Ureter (tissue), 1 donor: ENCODE results near the gene ZNF625. TPM values are rescaled to one million over a fixed set of nuclear protein-coding genes. Genes with fewer than 3 reads are reported as not detected.

Experiments
- DNase-seq: peaks from one replicate; pipeline ENCODE4 v3.0.0-alpha.2; 2020; ENCODE audit warnings: low spot score
- total RNA-seq: library from RNA; stranded (reverse); gene quantifications from one replicate; pipeline ENCODE4 v1.2.4, GENCODE V29; 2023
- donor health status: DM: yes; HTN: yes; CAD: no.

ZNF625 gene
- total RNA-seq = 13.3 TPM

GRCh38 chr19:12156223-12157058 lies at the start of gene ZNF625:
Gene ZNF625, minus strand, starts transcription at chr19:12156734. Its CDS starts 176 bp downstream, at chr19:12156558.
- peak; percentile 89 for DNase-seq

DNA sequence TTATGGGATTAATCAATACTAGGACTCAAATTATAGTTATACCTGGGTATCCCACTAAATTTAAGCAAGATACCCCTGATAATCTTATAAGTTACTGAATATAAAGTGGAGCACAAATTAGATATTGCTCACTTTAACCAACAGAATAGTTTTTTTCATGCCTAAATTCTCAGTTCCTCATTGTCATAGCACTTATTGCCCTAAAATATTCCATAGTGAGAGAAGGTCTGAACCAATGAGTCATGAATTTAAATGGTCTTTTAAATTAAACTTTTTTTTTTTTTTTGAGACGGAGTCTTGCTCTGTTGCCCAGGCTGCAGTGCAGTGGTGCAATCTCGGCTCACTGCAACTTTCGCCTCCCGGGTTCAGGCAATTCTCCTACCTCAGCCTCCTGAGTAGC lies 48.8 kb upstream of the ZNF625 start:
- DNase-seq = no peak

DNA sequence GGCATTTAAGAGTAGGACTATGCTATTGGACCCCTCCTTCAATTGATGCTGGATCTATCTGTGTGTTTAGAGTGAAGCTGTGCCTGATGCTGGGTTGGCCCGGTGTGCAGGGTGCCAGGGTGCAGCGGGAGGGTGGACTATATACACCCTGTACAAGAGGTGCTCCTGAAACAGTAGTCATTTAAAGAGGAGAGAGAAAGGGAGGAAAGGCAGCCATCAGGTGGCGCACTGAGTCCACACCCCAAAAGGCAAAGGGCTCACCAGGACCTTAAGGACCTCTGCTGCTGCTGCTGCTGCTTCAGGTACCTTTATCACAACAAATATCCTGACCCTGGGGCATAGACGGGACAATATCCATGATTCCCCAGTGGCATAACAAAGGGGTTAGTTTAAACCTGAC lies 45.7 kb upstream of the ZNF625 start:
- DNase-seq = no peak

DNA sequence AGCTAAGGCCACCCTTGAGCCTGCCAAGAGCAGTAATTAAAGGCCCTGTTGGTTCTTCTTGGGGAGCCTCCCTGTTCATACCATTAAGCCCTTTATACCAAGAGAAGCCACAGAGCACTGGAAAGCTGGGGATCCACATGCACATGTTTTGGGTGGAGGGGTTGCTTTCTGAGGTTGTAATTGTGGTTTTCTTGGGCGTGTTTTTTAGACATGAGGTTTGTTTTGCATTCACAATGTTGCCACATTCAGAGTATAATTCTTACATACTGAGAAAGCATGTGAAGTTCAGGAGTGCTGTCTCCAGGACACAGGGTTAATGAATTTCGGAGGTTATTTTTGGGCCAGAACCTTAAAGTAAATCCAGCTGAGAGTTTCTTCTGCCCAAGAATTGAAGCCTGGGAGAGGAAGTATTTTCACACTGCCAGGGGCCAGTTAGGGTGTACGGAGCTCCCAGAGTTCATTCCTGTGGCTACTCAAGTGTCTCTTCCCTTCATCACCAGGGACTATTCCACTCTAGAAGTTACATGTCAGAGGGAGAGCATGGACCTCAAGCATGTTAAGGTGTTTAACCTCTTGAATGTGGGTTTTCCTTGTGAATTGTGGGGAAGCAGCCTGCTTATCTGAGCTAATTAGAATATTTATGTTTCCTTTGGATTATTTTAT lies 43.4 kb upstream of the ZNF625 start:
- DNase-seq = no peak

GRCh38 chr19:12198136-12198535 lies 41.6 kb upstream of the ZNF625 start:
- DNase-seq = no peak

GRCh38 chr19:12194827-12195731 lies 38.5 kb upstream of the ZNF625 start:
- DNase-seq = peak; percentile 93

GRCh38 chr19:12187625-12188024 lies 31.1 kb upstream of the ZNF625 start:
- DNase-seq = no peak

GRCh38 chr19:12180377-12180776 lies 23.8 kb upstream of the ZNF625 start:
- DNase-seq = no peak

DNA sequence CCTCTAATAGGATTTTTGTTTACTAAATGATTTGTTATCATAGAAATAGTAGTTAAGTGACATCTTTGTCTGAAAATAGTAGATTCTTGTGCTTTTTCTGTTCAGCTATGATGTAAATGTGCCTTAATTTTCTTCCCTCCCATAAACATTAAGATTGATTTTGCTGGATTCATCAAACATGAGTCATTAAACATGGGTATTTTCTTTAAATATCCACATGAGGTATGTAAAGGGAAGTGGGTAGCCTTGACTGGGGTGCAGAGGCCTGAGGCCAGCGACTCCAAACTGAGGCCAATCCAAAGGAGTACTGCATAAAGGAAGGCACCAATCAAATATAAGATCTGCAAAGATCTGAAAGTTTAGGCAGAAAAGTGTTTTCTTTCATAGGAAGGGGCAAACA lies 10.1 kb upstream of the ZNF625 start:
- no peak for DNase-seq

GRCh38 chr19:12163826-12164225 lies 7.3 kb upstream of the ZNF625 start:
- DNase-seq = no peak

DNA sequence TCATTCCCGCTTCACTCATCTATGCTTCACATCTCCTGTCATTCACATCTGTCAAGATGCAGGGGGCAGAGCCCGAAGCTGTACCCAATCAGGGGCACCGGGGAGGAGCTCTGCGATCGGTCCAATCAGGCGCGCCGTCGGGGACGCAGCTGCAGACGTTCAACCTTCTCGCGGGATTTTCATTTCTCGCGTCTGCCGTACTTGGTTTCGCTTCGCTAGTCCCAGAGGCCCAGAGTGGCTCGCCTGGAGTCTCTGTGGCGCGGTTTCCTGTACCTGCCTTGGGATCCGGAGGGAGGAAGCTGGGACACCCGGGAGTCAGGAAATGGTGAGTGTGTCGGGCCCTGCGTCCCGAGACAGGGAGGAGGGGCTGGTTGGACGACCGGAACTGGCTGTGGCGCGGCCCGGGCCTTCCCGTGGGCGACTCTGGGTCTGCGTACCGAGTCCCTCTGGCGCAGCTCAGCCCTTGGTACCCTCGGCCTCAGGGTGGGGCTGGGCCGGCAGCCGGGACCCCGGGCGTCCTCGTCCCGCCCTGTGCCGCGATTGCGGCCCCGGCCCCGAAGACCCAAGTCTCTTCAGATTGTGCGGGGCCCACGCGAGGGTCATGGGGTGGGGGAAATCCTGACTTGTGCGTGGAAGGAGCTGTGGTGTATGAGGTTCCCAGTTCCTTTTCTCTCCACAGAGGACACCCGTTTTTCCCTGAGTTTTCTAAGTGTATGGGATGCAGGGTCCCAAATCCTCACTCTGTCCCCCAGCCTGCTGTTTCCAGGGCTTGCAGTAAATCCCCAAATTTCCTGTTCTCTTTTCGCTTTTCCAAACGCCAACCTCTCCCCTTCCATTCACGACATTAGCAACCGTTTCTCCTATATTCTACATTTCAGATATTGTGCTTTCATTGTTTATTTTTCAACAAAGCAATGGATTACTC lies 6.6 kb upstream of the ZNF625 start, which contains the start of gene ZNF136:
Gene ZNF136 (plus strand): TSS at position 215 of the 925 bp plus-strand sequence. CDS start 108 bp downstream, at position 323.
- DNase-seq = peak; percentile 96

GRCh38 chr19:12162513-12162881 lies 6.0 kb upstream of the ZNF625 start:
- no peak for DNase-seq

GRCh38 chr19:12159773-12160414 lies 3.4 kb upstream of the ZNF625 start:
- no peak for DNase-seq

- no peak for DNase-seq
These were observed 1.1 kb downstream of the ZNF625 start for GRCh38 chr19:12155324-12155860.

DNA sequence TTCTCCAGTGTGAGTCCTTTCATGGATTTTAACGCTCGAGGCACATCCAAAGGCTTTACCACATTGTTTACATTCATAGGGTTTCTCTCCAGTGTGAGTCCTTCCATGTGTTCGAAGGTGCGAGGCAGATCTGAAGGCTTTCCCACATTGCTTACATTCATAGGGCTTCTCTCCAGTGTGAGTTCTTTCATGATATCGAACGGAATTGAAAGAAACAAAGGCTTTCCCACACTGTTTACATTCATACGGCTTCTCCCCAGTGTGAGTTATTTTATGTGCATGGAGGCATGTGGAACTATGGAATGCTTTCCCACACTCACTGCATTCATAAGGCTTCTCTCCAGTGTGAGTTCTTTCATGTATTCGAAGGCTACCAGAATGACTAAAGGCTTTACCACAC lies 11.2 kb downstream of the ZNF625 start:
- DNase-seq = no peak

DNA sequence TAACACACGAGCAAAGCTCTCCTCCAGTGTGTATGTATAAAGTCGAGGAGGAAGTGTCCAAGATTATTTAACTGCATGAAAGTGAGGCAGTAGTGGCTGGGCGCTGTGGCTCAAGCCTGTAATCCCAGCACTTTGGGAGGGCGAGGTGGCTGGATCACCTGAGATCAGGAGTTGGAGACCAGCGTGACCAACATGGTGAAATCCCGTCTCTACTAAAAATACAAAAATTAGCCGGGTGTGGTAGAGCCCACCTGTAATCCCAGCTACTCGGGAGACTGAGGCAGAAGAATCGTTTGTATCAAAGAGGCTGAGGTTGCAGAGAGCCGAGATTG lies 15.2 kb downstream of the ZNF625 start:
- DNase-seq = no peak

DNA sequence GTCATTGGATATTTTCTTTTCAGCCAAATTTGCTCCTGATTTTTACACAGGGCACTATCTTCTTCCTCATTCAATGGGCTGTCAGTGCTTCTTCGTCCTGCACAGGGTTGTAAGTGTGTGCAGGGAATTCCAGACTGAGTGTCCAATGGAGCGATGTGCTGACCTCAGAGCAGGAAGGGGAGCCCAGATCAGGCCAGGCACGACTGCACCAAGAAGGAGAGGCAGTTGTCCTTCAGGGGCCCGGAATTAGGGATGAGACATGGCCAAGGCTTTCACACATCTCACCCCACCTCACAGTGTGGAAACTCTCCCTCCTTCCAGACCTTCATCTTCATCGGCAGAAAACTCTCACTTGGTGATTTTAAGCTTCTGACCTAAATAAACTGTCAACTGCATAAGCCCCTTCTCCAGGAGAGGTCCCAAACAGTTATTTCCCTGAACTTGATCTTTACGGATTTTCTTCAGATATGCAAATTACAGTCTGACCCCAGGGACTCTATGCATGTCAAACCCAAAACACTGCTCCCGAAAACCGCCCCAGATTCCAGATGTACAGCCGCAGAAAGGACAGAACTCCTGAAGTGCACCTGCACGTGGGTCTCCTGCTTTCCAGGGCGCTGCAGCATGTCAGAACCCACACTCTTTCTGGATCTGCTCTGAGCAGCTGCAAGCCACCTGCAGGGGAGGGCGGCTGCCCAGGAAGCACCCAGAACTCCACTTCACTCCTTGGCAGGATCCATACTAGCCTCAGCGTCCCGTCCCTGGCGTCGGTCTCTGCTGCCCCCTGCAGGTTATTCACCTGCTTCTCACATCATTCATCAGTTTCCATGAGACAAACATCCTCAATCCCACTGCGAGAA lies 15.8 kb downstream of the ZNF625 start:
- peak; percentile 92 for DNase-seq

DNA sequence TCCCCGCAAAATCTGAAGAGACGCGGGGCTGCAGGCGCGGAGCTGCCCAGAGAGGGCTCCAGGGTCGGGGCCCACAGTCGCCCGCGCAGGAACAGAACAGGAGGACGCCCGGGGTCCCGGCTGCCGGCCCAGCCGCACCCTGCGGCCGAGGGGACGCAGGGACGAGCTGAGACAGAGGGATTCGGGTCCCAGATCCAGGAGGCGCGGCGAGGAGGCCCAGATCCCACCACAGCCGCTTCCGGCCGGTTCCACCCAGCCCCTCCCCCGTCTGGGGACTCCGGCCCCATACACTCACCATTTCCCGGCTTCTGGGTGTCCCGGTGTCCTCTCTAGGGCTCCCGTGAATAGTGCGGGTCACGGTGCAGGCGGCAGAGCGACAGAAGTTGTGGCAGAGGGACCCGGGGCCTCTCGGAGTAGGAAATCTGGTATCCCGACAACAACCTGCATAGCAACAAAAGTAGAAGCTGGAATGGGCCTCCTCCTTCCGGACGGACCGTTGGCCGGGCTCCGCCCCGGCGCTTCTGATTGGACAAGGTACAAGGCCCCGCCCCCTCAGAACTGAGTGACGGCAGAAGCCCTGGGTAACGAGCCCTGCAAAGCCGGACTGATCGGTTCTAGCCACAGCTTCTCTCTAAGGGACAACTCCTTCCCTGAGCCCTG lies 16.5 kb downstream of the ZNF625 start, which contains the start of gene ZNF20:
Gene ZNF20 (minus strand): TSS at position 466 of the 660 bp plus-strand sequence. CDS start 168 bp downstream, at position 298.
- DNase-seq = peak; percentile 98

DNA sequence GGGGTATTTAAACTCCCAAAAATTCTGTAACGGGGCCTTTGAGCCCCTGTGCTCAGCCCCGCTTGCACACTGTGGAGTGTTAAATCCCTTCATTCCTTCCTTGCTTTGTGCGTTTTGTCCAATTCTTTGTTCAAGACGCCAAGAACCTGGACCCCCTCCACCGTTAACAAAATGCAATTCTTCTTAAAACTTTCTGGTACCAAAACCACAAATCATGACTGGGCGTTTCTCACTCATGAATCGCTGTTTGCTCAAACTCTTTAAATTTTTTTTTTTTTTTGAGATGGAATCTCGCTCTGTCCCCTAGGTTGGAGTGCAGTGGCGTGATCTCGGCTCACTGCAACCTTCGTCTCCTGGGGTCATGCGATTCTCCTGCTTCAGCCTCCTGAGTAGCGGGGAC lies 17.3 kb downstream of the ZNF625 start:
- DNase-seq = no peak
